Measurements from ENCODE around the gene MCF2L2.

MCF2L2 gene

GRCh38 chr3:183275937-183276336, 152.5 kb downstream of the MCF2L2 start:
- no peaks in the 10 kb centered on the region for H3K27me3 ChIP-seq (ENCODE audit: control insufficient read depth, insufficient read depth, low read length)
- no peak for TF ChIP-seq CTCF (IDR thresholded peaks at IDR 0.05)
- no peak overlapping the region for H3K9ac ChIP-seq
- H2AFZ ChIP-seq = no peak overlapping the region
- no peak overlapping the region for H3K4me3 ChIP-seq (ENCODE audit: low read depth, low read length)
- H3K4me2 ChIP-seq (ENCODE audit: low read length) = no peak overlapping the region
- no peaks in the 10 kb centered on the region for H3K79me2 ChIP-seq
- H3K9me3 ChIP-seq (ENCODE audit: control insufficient read depth, low read length) = no peaks in the 10 kb centered on the region
- no peaks in the 10 kb centered on the region for H3K4me1 ChIP-seq
- H3K36me3 ChIP-seq (ENCODE audit: control insufficient read depth, insufficient read depth, low read length) = no peaks in the 10 kb centered on the region
- H3K27ac ChIP-seq = no peak overlapping the region

GRCh38 chr3:183275418-183275817, 153.0 kb downstream of the MCF2L2 start:
- Histone ChIP-seq H3K9ac (no peak overlapping the region), H3K4me3 (ENCODE audit: low read depth, low read length) (no peak overlapping the region), H3K79me2 (no peaks in the 10 kb centered on the region), H2AFZ (no peak overlapping the region), H3K4me2 (ENCODE audit: low read length) (no peak overlapping the region), H3K36me3 (ENCODE audit: control insufficient read depth, insufficient read depth, low read length) (no peaks in the 10 kb centered on the region), H3K27me3 (ENCODE audit: control insufficient read depth, insufficient read depth, low read length) (no peaks in the 10 kb centered on the region), H3K9me3 (ENCODE audit: control insufficient read depth, low read length) (no peaks in the 10 kb centered on the region), H3K27ac (no peak overlapping the region), H3K4me1 (no peaks in the 10 kb centered on the region)
- no peak for TF ChIP-seq CTCF (IDR thresholded peaks at IDR 0.05)

- TF ChIP-seq CTCF (IDR thresholded peaks at IDR 0.05) = no peak
- Histone ChIP-seq H3K36me3 (ENCODE audit: control insufficient read depth, insufficient read depth, low read length) (no peaks in the 10 kb centered on the region), H2AFZ (no peak overlapping the region), H3K79me2 (no peaks in the 10 kb centered on the region), H3K9me3 (ENCODE audit: control insufficient read depth, low read length) (no peaks in the 10 kb centered on the region), H3K4me2 (ENCODE audit: low read length) (no peak overlapping the region), H3K4me1 (no peaks in the 10 kb centered on the region), H3K27me3 (ENCODE audit: control insufficient read depth, insufficient read depth, low read length) (no peaks in the 10 kb centered on the region), H3K27ac (no peak overlapping the region), H3K9ac (no peak overlapping the region), H3K4me3 (ENCODE audit: low read depth, low read length) (no peak overlapping the region)
Measured at GRCh38 chr3:183274609-183275008, 153.8 kb downstream of the MCF2L2 start.

GRCh38 chr3:183272791-183273190, 155.6 kb downstream of the MCF2L2 start:
- Histone ChIP-seq H3K9me3 (ENCODE audit: control insufficient read depth, low read length) (no peaks in the 10 kb centered on the region), H3K36me3 (ENCODE audit: control insufficient read depth, insufficient read depth, low read length) (no peaks in the 10 kb centered on the region), H3K27ac (no peak overlapping the region), H3K4me3 (ENCODE audit: low read depth, low read length) (no peak overlapping the region), H2AFZ (no peak overlapping the region), H3K27me3 (ENCODE audit: control insufficient read depth, insufficient read depth, low read length) (no peaks in the 10 kb centered on the region), H3K4me1 (no peaks in the 10 kb centered on the region), H3K4me2 (ENCODE audit: low read length) (no peak overlapping the region), H3K79me2 (no peaks in the 10 kb centered on the region), H3K9ac (no peak overlapping the region)
- TF ChIP-seq CTCF (IDR thresholded peaks at IDR 0.05) = no peak

- no peaks in the 10 kb centered on the region for H3K9me3 ChIP-seq (ENCODE audit: control insufficient read depth, low read length)
- H3K4me1 ChIP-seq = no peaks in the 10 kb centered on the region
- H3K36me3 ChIP-seq (ENCODE audit: control insufficient read depth, insufficient read depth, low read length) = no peaks in the 10 kb centered on the region
- H3K4me3 ChIP-seq (ENCODE audit: low read depth, low read length) = no peak overlapping the region
- H2AFZ ChIP-seq = no peak overlapping the region
- no peak overlapping the region for H3K27ac ChIP-seq
- H3K27me3 ChIP-seq (ENCODE audit: control insufficient read depth, insufficient read depth, low read length) = no peaks in the 10 kb centered on the region
- TF ChIP-seq CTCF (IDR thresholded peaks at IDR 0.05) = no peak
- no peak overlapping the region for H3K4me2 ChIP-seq (ENCODE audit: low read length)
- no peak overlapping the region for H3K9ac ChIP-seq
- no peaks in the 10 kb centered on the region for H3K79me2 ChIP-seq
Measured at GRCh38 chr3:183272142-183272541, 156.3 kb downstream of the MCF2L2 start.
